K562 (cell line): ENCODE results near the gene HTR2A. TPM values are rescaled to one million over a fixed set of nuclear protein-coding genes. Genes with fewer than 3 reads are reported as not detected.

Experiments used
- COPS2 ChIP-seq: fragments of 450-650 bp; conservative IDR thresholded peaks from 2 replicates; pipeline ENCODE4 v1.6.1; 2016; ENCODE audit warnings: mild to moderate bottlenecking, moderate library complexity
- GATAD2A ChIP-seq: fragments of 450-650 bp; IDR thresholded peaks from 2 replicates; pipeline ENCODE4 v1.6.1; 2017
- KAT7 ChIP-seq: sonication (generic); formaldehyde crosslinking; IDR thresholded peaks from 2 replicates; pipeline ENCODE4 v1.8.0; 2022; ENCODE audit warnings: missing genetic modification reagents, mild to moderate bottlenecking, borderline replicate concordance
- KDM1A ChIP-seq, 2 experiments: fragments of 450-650 bp; IDR thresholded peaks; 2 replicates each; pipeline ENCODE4 v1.6.1; 2016; ENCODE audit warnings: mild to moderate bottlenecking in 2 of 2
- MXI1 ChIP-seq: IDR thresholded peaks from 2 replicates; pipeline ENCODE4 v1.6.1; 2011; ENCODE audit warnings: low read depth, mild to moderate bottlenecking, improper control_type of control experiment, low read length
- NUFIP1 ChIP-seq: fragments of 450-650 bp; IDR thresholded peaks from 2 replicates; pipeline ENCODE4 v1.6.1; 2018; ENCODE audit not compliant: partially characterized antibody
- POLR2A ChIP-seq: fragments of 450-650 bp; conservative IDR thresholded peaks from 2 replicates; pipeline ENCODE4 v1.6.1; 2016
- POLR3A ChIP-seq: IDR thresholded peaks from 2 replicates; pipeline ENCODE4 v1.6.1; 2011; ENCODE audit warnings: borderline replicate concordance, mild to moderate bottlenecking, moderate library complexity; ENCODE audit not compliant: insufficient read length, insufficient read depth; ENCODE audit errors: extremely low read depth
- SMAD3 ChIP-seq: fragments of 450-650 bp; formaldehyde crosslinking; conservative IDR thresholded peaks from 2 replicates; pipeline ENCODE4 v1.4.0; 2020; ENCODE audit warnings: mild to moderate bottlenecking
- ZNF444 ChIP-seq: fragments of 250-450 bp; sonication (Bioruptor Pico); IDR thresholded peaks from 2 replicates; pipeline ENCODE4 v1.4.0; 2020; ENCODE audit warnings: mild to moderate bottlenecking, moderate library complexity
- polyA plus RNA-seq, 8 experiments: library from polyadenylated mRNA; depleted of rRNA in 4 of 8; stranded (reverse) in 5 of 8; unstranded in 3 of 8; fragments of >200 nt; fragmentation: Nextera tagmentation in 2 of 8; fragmentation: Illumina TruSeq in 1 of 8; extraction: Ambion mirVana in 2 of 8; extraction: Trizol in 1 of 8; gene quantifications; 2 replicates each; pipeline versions ENCODE4 v1.2.1 to v1.2.3, GENCODE V29; 2011 to 2014; ENCODE audit warnings: inconsistent platforms in 1 of 8, missing spikeins in 1 of 8
- total RNA-seq, 7 experiments: library from RNA; depleted of rRNA in 6 of 7; stranded (reverse); fragments of >200 nt in 6 of 7; fragmentation: Illumina TruSeq in 2 of 7; extraction: Trizol in 2 of 7; gene quantifications; 2 replicates each; pipeline versions ENCODE4 v1.2.1 to v1.2.3, GENCODE V29; 2011 to 2021; ENCODE audit warnings: low replicate concordance in 1 of 7
- TF ChIP-seq, protein P1 (sequence below): fragments of 150-350 bp; IDR thresholded peaks from 2 replicates; pipeline ENCODE4 v1.6.1; 2014; ENCODE audit warnings: low read depth, mild to moderate bottlenecking, low read length, borderline replicate concordance
- TF ChIP-seq, protein P2 (sequence below): fragments of 250-450 bp; sonication (Bioruptor Pico); IDR thresholded peaks from 2 replicates; pipeline ENCODE4 v1.4.0; 2020; ENCODE audit warnings: mild to moderate bottlenecking, moderate library complexity, borderline replicate concordance

The HTR2A gene
- total and polyA plus RNA-seq, 9 of the 15 experiments (the other 6 are each of a cell fraction or from before 2014, with no cell fraction given) = not detected

DNA sequence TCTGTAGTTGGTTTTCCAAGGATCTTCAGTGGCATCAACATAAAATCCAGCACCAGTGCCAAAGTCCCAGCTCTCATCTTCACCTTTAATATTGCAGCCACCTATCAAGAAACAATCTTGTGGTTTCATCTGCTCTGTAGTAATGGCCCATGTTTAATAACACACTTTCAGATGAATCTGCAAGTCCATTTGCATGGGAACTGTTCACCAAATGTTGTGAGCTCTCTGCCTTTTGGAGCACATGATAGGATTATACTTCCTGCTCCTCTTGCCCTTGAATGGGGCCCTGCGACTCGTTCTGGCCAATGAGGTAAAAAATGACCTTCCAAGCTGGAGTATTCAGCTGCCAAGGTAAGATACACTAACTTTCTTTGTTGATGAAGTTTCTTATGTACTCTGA, 114.2 kb downstream of the HTR2A start (continued):
- TF ChIP-seq, protein P1, sequence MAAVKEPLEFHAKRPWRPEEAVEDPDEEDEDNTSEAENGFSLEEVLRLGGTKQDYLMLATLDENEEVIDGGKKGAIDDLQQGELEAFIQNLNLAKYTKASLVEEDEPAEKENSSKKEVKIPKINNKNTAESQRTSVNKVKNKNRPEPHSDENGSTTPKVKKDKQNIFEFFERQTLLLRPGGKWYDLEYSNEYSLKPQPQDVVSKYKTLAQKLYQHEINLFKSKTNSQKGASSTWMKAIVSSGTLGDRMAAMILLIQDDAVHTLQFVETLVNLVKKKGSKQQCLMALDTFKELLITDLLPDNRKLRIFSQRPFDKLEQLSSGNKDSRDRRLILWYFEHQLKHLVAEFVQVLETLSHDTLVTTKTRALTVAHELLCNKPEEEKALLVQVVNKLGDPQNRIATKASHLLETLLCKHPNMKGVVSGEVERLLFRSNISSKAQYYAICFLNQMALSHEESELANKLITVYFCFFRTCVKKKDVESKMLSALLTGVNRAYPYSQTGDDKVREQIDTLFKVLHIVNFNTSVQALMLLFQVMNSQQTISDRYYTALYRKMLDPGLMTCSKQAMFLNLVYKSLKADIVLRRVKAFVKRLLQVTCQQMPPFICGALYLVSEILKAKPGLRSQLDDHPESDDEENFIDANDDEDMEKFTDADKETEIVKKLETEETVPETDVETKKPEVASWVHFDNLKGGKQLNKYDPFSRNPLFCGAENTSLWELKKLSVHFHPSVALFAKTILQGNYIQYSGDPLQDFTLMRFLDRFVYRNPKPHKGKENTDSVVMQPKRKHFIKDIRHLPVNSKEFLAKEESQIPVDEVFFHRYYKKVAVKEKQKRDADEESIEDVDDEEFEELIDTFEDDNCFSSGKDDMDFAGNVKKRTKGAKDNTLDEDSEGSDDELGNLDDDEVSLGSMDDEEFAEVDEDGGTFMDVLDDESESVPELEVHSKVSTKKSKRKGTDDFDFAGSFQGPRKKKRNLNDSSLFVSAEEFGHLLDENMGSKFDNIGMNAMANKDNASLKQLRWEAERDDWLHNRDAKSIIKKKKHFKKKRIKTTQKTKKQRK = no peak
- no peak for TF ChIP-seq MXI1
- TF ChIP-seq KDM1A (IDR thresholded peaks at IDR 0.05) = no peak
- TF ChIP-seq, protein P2, sequence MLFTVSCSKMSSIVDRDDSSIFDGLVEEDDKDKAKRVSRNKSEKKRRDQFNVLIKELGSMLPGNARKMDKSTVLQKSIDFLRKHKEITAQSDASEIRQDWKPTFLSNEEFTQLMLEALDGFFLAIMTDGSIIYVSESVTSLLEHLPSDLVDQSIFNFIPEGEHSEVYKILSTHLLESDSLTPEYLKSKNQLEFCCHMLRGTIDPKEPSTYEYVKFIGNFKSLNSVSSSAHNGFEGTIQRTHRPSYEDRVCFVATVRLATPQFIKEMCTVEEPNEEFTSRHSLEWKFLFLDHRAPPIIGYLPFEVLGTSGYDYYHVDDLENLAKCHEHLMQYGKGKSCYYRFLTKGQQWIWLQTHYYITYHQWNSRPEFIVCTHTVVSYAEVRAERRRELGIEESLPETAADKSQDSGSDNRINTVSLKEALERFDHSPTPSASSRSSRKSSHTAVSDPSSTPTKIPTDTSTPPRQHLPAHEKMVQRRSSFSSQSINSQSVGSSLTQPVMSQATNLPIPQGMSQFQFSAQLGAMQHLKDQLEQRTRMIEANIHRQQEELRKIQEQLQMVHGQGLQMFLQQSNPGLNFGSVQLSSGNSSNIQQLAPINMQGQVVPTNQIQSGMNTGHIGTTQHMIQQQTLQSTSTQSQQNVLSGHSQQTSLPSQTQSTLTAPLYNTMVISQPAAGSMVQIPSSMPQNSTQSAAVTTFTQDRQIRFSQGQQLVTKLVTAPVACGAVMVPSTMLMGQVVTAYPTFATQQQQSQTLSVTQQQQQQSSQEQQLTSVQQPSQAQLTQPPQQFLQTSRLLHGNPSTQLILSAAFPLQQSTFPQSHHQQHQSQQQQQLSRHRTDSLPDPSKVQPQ (CRISPR knock-in tag) = no peak
- TF ChIP-seq COPS2 = no peak
- no peak for TF ChIP-seq GATAD2A
- TF ChIP-seq SMAD3 (CRISPR knock-in tag) = no peak
- TF ChIP-seq NUFIP1 = no peak
- TF ChIP-seq POLR2A = no peak
- TF ChIP-seq KAT7 (CRISPR knock-in tag) = no peak
- no peak for TF ChIP-seq ZNF444 (CRISPR knock-in tag)
- TF ChIP-seq POLR3A = no peak
